ENCODE measurements around the gene SIGLEC7. TPM values are rescaled to one million over a fixed set of nuclear protein-coding genes. Genes with fewer than 3 reads are reported as not detected.
A peak's percentile ranks its signal among the peaks of the same experiment; 100 is the strongest.

SIGLEC7 gene
- total RNA-seq, 2 donors from 2014 or later: not detected

- DNase-seq: no peak
- no peaks in the 10 kb centered on the region for H3K27me3 Mint-ChIP-seq (ENCODE audit: low read depth)
- peaks cover 0 to 4% of the 10 kb centered on the region in 2 donors for H3K9me3 Mint-ChIP-seq
- no peak overlapping the region for H3K4me3 Mint-ChIP-seq
- ATAC-seq (replicated peaks in 1 of 2): no peak
- H3K4me1 Mint-ChIP-seq (ENCODE audit: low read depth): peaks cover 5% of the 10 kb centered on the region
- H3K27ac Mint-ChIP-seq: no peak overlapping the region
- H3K36me3 Mint-ChIP-seq (ENCODE audit: insufficient read depth in 2 of 2): peaks cover 0 to 1% of the 10 kb centered on the region in 2 donors
Observed at GRCh38 chr19:51147663-51148062, 5.6 kb downstream of the SIGLEC7 start.

- Mint-ChIP-seq H3K4me3 (no peak overlapping the region), H3K27ac (no peak overlapping the region), H3K36me3 (ENCODE audit: insufficient read depth in 2 of 2) (peaks cover 0 to 1% of the 10 kb centered on the region in 2 donors)
Observed at GRCh38 chr19:51148580-51148979, 6.5 kb downstream of the SIGLEC7 start.

GRCh38 chr19:51150627-51151026 is 8.5 kb downstream of the SIGLEC7 start:
- Mint-ChIP-seq H3K27me3 (ENCODE audit: low read depth) (no peaks in the 10 kb centered on the region), H3K4me1 (ENCODE audit: low read depth) (peaks cover 5% of the 10 kb centered on the region), H3K27ac (no peak overlapping the region), H3K9me3 (peaks cover 0 to 4% of the 10 kb centered on the region in 2 donors), H3K4me3 (no peak overlapping the region), H3K36me3 (ENCODE audit: insufficient read depth in 2 of 2) (peaks cover 0 to 1% of the 10 kb centered on the region in 2 donors)
- DNase-seq (no peak), ATAC-seq (replicated peaks in 1 of 2) (no peak)

More at GRCh38 chr19:51148580-51148979, 6.5 kb downstream of the SIGLEC7 start:
- ATAC-seq (replicated peaks in 1 of 2) (no peak), DNase-seq (no peak)
- Mint-ChIP-seq H3K4me1 (ENCODE audit: low read depth) (peaks cover 5% of the 10 kb centered on the region), H3K27me3 (ENCODE audit: low read depth) (no peaks in the 10 kb centered on the region), H3K9me3 (peaks cover 0 to 4% of the 10 kb centered on the region in 2 donors)

GRCh38 chr19:51156710-51157109 is 14.6 kb downstream of the SIGLEC7 start:
- peaks cover 28% of the 10 kb centered on the region for H3K4me1 Mint-ChIP-seq (ENCODE audit: low read depth)
- no peak for DNase-seq
- no peaks in the 10 kb centered on the region for H3K27me3 Mint-ChIP-seq (ENCODE audit: low read depth)
- ATAC-seq (replicated peaks in 1 of 2): no peak
- no peaks in the 10 kb centered on the region for H3K9me3 Mint-ChIP-seq
- no peak overlapping the region for H3K4me3 Mint-ChIP-seq
- no peaks in the 10 kb centered on the region for H3K36me3 Mint-ChIP-seq (ENCODE audit: insufficient read depth in 2 of 2)
- no peak overlapping the region for H3K27ac Mint-ChIP-seq

GRCh38 chr19:51157265-51157664 is 15.2 kb downstream of the SIGLEC7 start:
- H3K4me1 Mint-ChIP-seq (ENCODE audit: low read depth): peaks cover 30% of the 10 kb centered on the region
- H3K27me3 Mint-ChIP-seq (ENCODE audit: low read depth): no peaks in the 10 kb centered on the region
- no peak overlapping the region for H3K27ac Mint-ChIP-seq
- no peaks in the 10 kb centered on the region for H3K36me3 Mint-ChIP-seq (ENCODE audit: insufficient read depth in 2 of 2)
- H3K9me3 Mint-ChIP-seq: no peaks in the 10 kb centered on the region
- no peak overlapping the region for H3K4me3 Mint-ChIP-seq
- ATAC-seq (replicated peaks in 1 of 2) (peak; percentile 31 to 34), DNase-seq (no peak)

- DNase-seq: peak; percentile 85 to 86
- H3K4me3 Mint-ChIP-seq: no peak overlapping the region
- ATAC-seq (replicated peaks in 1 of 2): peak; percentile 74 to 77
Observed at GRCh38 chr19:51158474-51159129, 16.5 kb downstream of the SIGLEC7 start.

GRCh38 chr19:51159656-51160055 is 17.6 kb downstream of the SIGLEC7 start:
- Mint-ChIP-seq H3K27me3 (ENCODE audit: low read depth) (no peaks in the 10 kb centered on the region), H3K4me3 (no peak overlapping the region), H3K36me3 (ENCODE audit: insufficient read depth in 2 of 2) (no peaks in the 10 kb centered on the region), H3K27ac (no peak overlapping the region), H3K4me1 (ENCODE audit: low read depth) (peaks cover 30% of the 10 kb centered on the region), H3K9me3 (no peaks in the 10 kb centered on the region)
- ATAC-seq (replicated peaks in 1 of 2) (no peak), DNase-seq (no peak)

More at GRCh38 chr19:51158474-51159129, 16.5 kb downstream of the SIGLEC7 start:
- Mint-ChIP-seq H3K36me3 (ENCODE audit: insufficient read depth in 2 of 2) (no peaks in the 10 kb centered on the region), H3K9me3 (no peaks in the 10 kb centered on the region), H3K4me1 (ENCODE audit: low read depth) (peaks cover 30% of the 10 kb centered on the region), H3K27ac (no peak overlapping the region), H3K27me3 (ENCODE audit: low read depth) (no peaks in the 10 kb centered on the region)

- H3K4me1 Mint-ChIP-seq (ENCODE audit: low read depth): peaks cover 30% of the 10 kb centered on the region
- DNase-seq (no peak), ATAC-seq (replicated peaks in 1 of 2) (peak; percentile 66 to 71)
- H3K4me3 Mint-ChIP-seq: no peak overlapping the region
- H3K27ac Mint-ChIP-seq: no peak overlapping the region
- H3K27me3 Mint-ChIP-seq (ENCODE audit: low read depth): no peaks in the 10 kb centered on the region
- H3K9me3 Mint-ChIP-seq: no peaks in the 10 kb centered on the region
- no peaks in the 10 kb centered on the region for H3K36me3 Mint-ChIP-seq (ENCODE audit: insufficient read depth in 2 of 2)
Observed at GRCh38 chr19:51161266-51161665, 19.2 kb downstream of the SIGLEC7 start.

- H3K4me3 Mint-ChIP-seq: no peak overlapping the region
- DNase-seq (no peak), ATAC-seq (replicated peaks in 1 of 2) (no peak)
- no peaks in the 10 kb centered on the region for H3K36me3 Mint-ChIP-seq (ENCODE audit: insufficient read depth in 2 of 2)
- no peaks in the 10 kb centered on the region for H3K27me3 Mint-ChIP-seq (ENCODE audit: low read depth)
- H3K27ac Mint-ChIP-seq: no peak overlapping the region
- peaks cover 31% of the 10 kb centered on the region for H3K4me1 Mint-ChIP-seq (ENCODE audit: low read depth)
- H3K9me3 Mint-ChIP-seq: no peaks in the 10 kb centered on the region
Observed at GRCh38 chr19:51161867-51162496, 19.9 kb downstream of the SIGLEC7 start.

GRCh38 chr19:51163257-51163656 is 21.2 kb downstream of the SIGLEC7 start:
- DNase-seq: no peak
- no peak for ATAC-seq (replicated peaks in 1 of 2)
- Mint-ChIP-seq H3K4me1 (ENCODE audit: low read depth) (peaks cover 35% of the 10 kb centered on the region), H3K9me3 (no peaks in the 10 kb centered on the region), H3K36me3 (ENCODE audit: insufficient read depth in 2 of 2) (no peaks in the 10 kb centered on the region), H3K27ac (no peak overlapping the region), H3K27me3 (ENCODE audit: low read depth) (peaks cover 4% of the 10 kb centered on the region), H3K4me3 (no peak overlapping the region)

GRCh38 chr19:51164215-51164614 is 22.1 kb downstream of the SIGLEC7 start:
- DNase-seq (no peak), ATAC-seq (replicated peaks in 1 of 2) (no peak)
- Mint-ChIP-seq H3K36me3 (ENCODE audit: insufficient read depth in 2 of 2) (no peaks in the 10 kb centered on the region), H3K4me3 (no peak overlapping the region), H3K27me3 (ENCODE audit: low read depth) (peaks cover 10% of the 10 kb centered on the region), H3K27ac (no peak overlapping the region), H3K9me3 (no peaks in the 10 kb centered on the region), H3K4me1 (ENCODE audit: low read depth) (peaks cover 35% of the 10 kb centered on the region)

GRCh38 chr19:51166846-51167490 is 24.9 kb downstream of the SIGLEC7 start:
- Mint-ChIP-seq H3K4me1 (ENCODE audit: low read depth) (peaks cover 23% of the 10 kb centered on the region), H3K36me3 (ENCODE audit: insufficient read depth in 2 of 2) (no peaks in the 10 kb centered on the region), H3K9me3 (no peaks in the 10 kb centered on the region), H3K4me3 (peak overlapping the region; percentile 47 to 49), H3K27me3 (ENCODE audit: low read depth) (peaks cover 10% of the 10 kb centered on the region), H3K27ac (peak overlapping the region; percentile 27)
- peak; percentile 27 to 39 for DNase-seq
- ATAC-seq (replicated peaks in 1 of 2): peak; percentile 61 to 90

GRCh38 chr19:51168564-51169282 is 26.6 kb downstream of the SIGLEC7 start:
- Mint-ChIP-seq H3K27ac (no peak overlapping the region), H3K4me3 (no peak overlapping the region), H3K4me1 (ENCODE audit: low read depth) (peaks cover 23% of the 10 kb centered on the region), H3K9me3 (no peaks in the 10 kb centered on the region), H3K27me3 (ENCODE audit: low read depth) (peaks cover 10% of the 10 kb centered on the region), H3K36me3 (ENCODE audit: insufficient read depth in 2 of 2) (no peaks in the 10 kb centered on the region)
- DNase-seq (no peak), ATAC-seq (replicated peaks in 1 of 2) (no peak)

Measured in activated T-cell treated with anti-CD3 and anti-CD28 coated beads, Interleukin-2, amount 50 U/mL, for 72 hours (primary cell).